CD14-positive monocyte (primary cell): ENCODE data around the gene ACBD6. TPM values are rescaled to one million over a fixed set of nuclear protein-coding genes. Genes with fewer than 3 reads are reported as not detected.
A peak's percentile ranks its signal among the peaks of the same experiment; 100 is the strongest.

Experiments used
- DNase-seq, 3 donors: peaks; one replicate each; pipeline ENCODE4 v3.0.0-alpha.2; 2011 to 2022
- H2AFZ ChIP-seq: 2 replicates; pipeline ENCODE4 v1.6.0; 2012; ENCODE audit warnings: mild to moderate bottlenecking, low read depth, low read length, inconsistent platforms; ENCODE audit not compliant: insufficient read depth, poor library complexity, severe bottlenecking
- H3K27ac ChIP-seq, 2 donors: 1 replicate in 1 of 2; 2 replicates in 1 of 2; pipeline ENCODE4 v1.5.1; 2012 to 2013; ENCODE audit warnings: low read length in 2 of 2, control low read depth in 1 of 2, inconsistent platforms in 1 of 2, low read depth in 1 of 2, mild to moderate bottlenecking in 1 of 2
- H3K27me3 ChIP-seq, 2 donors: one replicate each; pipeline versions ENCODE4 v1.6.0 to v1.6.1; 2011 to 2013; ENCODE audit warnings: low read length in 2 of 2; ENCODE audit not compliant: control insufficient read depth in 2 of 2, insufficient read depth in 2 of 2
- H3K36me3 ChIP-seq, 2 donors: replicated peaks in 1 of 2; 1 replicate in 1 of 2; 2 replicates in 1 of 2; pipeline versions ENCODE4 v1.5.1 to v1.6.1; 2012 to 2013; ENCODE audit warnings: low read length in 2 of 2, control low read depth in 1 of 2, inconsistent platforms in 1 of 2, mild to moderate bottlenecking in 1 of 2; ENCODE audit not compliant: insufficient read depth in 2 of 2, control insufficient read depth in 1 of 2
- H3K4me1 ChIP-seq, 2 donors: 1 replicate in 1 of 2; 2 replicates in 1 of 2; pipeline versions ENCODE4 v1.5.1 to v1.6.1; 2012 to 2013; ENCODE audit warnings: low read length in 2 of 2, control low read depth in 1 of 2, inconsistent platforms in 1 of 2, mild to moderate bottlenecking in 1 of 2, moderate library complexity in 1 of 2; ENCODE audit not compliant: insufficient read depth in 2 of 2, control insufficient read depth in 1 of 2
- H3K4me2 ChIP-seq: replicated peaks from 2 replicates; pipeline ENCODE3; 2012; ENCODE audit warnings: low read length, moderate library complexity, mild to moderate bottlenecking; ENCODE audit not compliant: poor library complexity, severe bottlenecking; ENCODE audit errors: extremely low read depth
- H3K4me3 ChIP-seq, 3 experiments: fragments of 200-600 bp in 1 of 3; sonication (generic) in 1 of 3; replicated peaks in 1 of 3; 1 replicate in 2 of 3; 2 replicates in 1 of 3; pipeline ENCODE4 v1.5.1; 2011 to 2013; ENCODE audit warnings: low read length in 3 of 3, mild to moderate bottlenecking in 3 of 3, control low read depth in 2 of 3, low read depth in 2 of 3, inconsistent platforms in 1 of 3, moderate library complexity in 1 of 3
- H3K79me2 ChIP-seq: 2 replicates; pipeline ENCODE4 v1.6.0; 2012; ENCODE audit warnings: mild to moderate bottlenecking, control low read depth, inconsistent platforms, low read length, moderate library complexity; ENCODE audit not compliant: insufficient read depth
- H3K9ac ChIP-seq: 2 replicates; pipeline ENCODE4 v1.6.0; 2017; ENCODE audit warnings: low read length, mild to moderate bottlenecking; ENCODE audit not compliant: insufficient read depth, poor library complexity, severe bottlenecking
- H3K9me3 ChIP-seq, 2 donors: replicated peaks in 1 of 2; 1 replicate in 1 of 2; 2 replicates in 1 of 2; pipeline versions ENCODE4 v1.5.1 to v1.6.1; 2012 to 2013; ENCODE audit warnings: low read length in 2 of 2, control low read depth in 1 of 2; ENCODE audit not compliant: control insufficient read depth in 1 of 2, insufficient read depth in 1 of 2
- H4K20me1 ChIP-seq: 2 replicates; pipeline ENCODE4 v1.6.0; 2012; ENCODE audit warnings: mild to moderate bottlenecking, low read length, control low read depth, moderate library complexity; ENCODE audit not compliant: insufficient read depth
- H3K27ac Mint-ChIP-seq, 7 donors: one replicate each; pipeline ENCODE4 v1.8.0; 2020; ENCODE audit warnings: mild to moderate bottlenecking in 7 of 7, mixed read lengths in 7 of 7, moderate library complexity in 6 of 7, inconsistent platforms in 2 of 7
- H3K27me3 Mint-ChIP-seq, 3 donors: one replicate each; pipeline ENCODE4 v1.8.0; 2021 to 2022; ENCODE audit warnings: low read depth in 3 of 3, mild to moderate bottlenecking in 3 of 3, mixed read lengths in 3 of 3, moderate library complexity in 3 of 3, inconsistent platforms in 1 of 3
- H3K36me3 Mint-ChIP-seq, 2 donors: one replicate each; pipeline ENCODE4 v1.8.0; 2020; ENCODE audit warnings: mixed read lengths in 2 of 2, inconsistent platforms in 1 of 2, mild to moderate bottlenecking in 1 of 2
- H3K4me1 Mint-ChIP-seq: one replicate; pipeline ENCODE4 v1.8.0; 2020; ENCODE audit warnings: mild to moderate bottlenecking, mixed read lengths
- H3K4me3 Mint-ChIP-seq, 2 donors: one replicate each; pipeline ENCODE4 v1.8.0; 2020; ENCODE audit warnings: mild to moderate bottlenecking in 2 of 2, mixed read lengths in 2 of 2, moderate library complexity in 1 of 2
- H3K9me3 Mint-ChIP-seq, 7 donors: one replicate each; pipeline ENCODE4 v1.8.0; 2020 to 2022; ENCODE audit warnings: mixed read lengths in 7 of 7, mild to moderate bottlenecking in 6 of 7, moderate library complexity in 6 of 7, inconsistent platforms in 2 of 7
- WGBS: methylation state at CpG from one replicate; pipeline ENCODE4 v1.1.5; 2013; ENCODE audit warnings: missing lambda C conversion rate; ENCODE audit not compliant: insufficient coverage; 5-methylcytosine and 5-hydroxymethylcytosine counted together
- intact Hi-C, 2 donors: fragments of 100-400 bp; cut with micrococcal nuclease; formaldehyde crosslinking; loops; one replicate each; pipeline versions ENCODE4 v1.15.0 to v1.15.1; 2023
- polyA plus RNA-seq, 3 donors: library from polyadenylated mRNA; depleted of rRNA in 1 of 3; unstranded in 2 of 3; stranded (reverse) in 1 of 3; fragments of 300-500 nt in 2 of 3; fragments of >200 nt in 1 of 3; fragmentation: Illumina TruSeq in 2 of 3; gene quantifications; 1 replicate in 2 of 3; 2 replicates in 1 of 3; pipeline ENCODE4 v1.2.3, GENCODE V29; 2012 to 2021
- TF ChIP-seq, protein P1 (sequence below): fragments of 200-600 bp; IDR thresholded peaks from one replicate; pipeline ENCODE4 v1.8.0; 2022; ENCODE audit warnings: antibody characterized with exemption, mild to moderate bottlenecking

ACBD6 gene
- polyA plus RNA-seq, 3 donors: 19.3 to 35.3 (median 19.7) TPM

- no peak overlapping the region for H3K4me3 Mint-ChIP-seq
- peaks cover 10 to 13% of the 10 kb centered on the region in 2 donors for H3K36me3 Mint-ChIP-seq
- peaks cover 0 to 1% (median 0%) of the 10 kb centered on the region in 3 donors for H3K27me3 Mint-ChIP-seq
- WGBS: 93% methylated on average over 3 of the region's 7 CpGs
- Histone ChIP-seq H3K9ac (no peak overlapping the region), H3K4me2 (no peak overlapping the region), H3K4me3 (no peak overlapping the region), H3K9me3 (peaks cover 0 to 1% of the 10 kb centered on the region in 2 donors), H3K27me3 (no peaks in the 10 kb centered on the region), H3K27ac (peak overlapping the region in 1 of 2 donors; percentile 22), H3K79me2 (peaks cover 18% of the 10 kb centered on the region), H2AFZ (no peak overlapping the region), H4K20me1 (no peaks in the 10 kb centered on the region), H3K4me1 (peaks cover 29 to 39% of the 10 kb centered on the region in 2 donors), H3K36me3 (no peaks in the 10 kb centered on the region)
- peaks cover 0 to 6% (median 3%) of the 10 kb centered on the region in 7 donors for H3K9me3 Mint-ChIP-seq
- intact Hi-C loops: no loop called here
- DNase-seq: no peak
- H3K4me1 Mint-ChIP-seq: peaks cover 31% of the 10 kb centered on the region
- TF ChIP-seq, protein P1, sequence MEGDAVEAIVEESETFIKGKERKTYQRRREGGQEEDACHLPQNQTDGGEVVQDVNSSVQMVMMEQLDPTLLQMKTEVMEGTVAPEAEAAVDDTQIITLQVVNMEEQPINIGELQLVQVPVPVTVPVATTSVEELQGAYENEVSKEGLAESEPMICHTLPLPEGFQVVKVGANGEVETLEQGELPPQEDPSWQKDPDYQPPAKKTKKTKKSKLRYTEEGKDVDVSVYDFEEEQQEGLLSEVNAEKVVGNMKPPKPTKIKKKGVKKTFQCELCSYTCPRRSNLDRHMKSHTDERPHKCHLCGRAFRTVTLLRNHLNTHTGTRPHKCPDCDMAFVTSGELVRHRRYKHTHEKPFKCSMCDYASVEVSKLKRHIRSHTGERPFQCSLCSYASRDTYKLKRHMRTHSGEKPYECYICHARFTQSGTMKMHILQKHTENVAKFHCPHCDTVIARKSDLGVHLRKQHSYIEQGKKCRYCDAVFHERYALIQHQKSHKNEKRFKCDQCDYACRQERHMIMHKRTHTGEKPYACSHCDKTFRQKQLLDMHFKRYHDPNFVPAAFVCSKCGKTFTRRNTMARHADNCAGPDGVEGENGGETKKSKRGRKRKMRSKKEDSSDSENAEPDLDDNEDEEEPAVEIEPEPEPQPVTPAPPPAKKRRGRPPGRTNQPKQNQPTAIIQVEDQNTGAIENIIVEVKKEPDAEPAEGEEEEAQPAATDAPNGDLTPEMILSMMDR: no peak
- H3K27ac Mint-ChIP-seq: peak overlapping the region in 1 of 7 donors; percentile 11
Measured at GRCh38 chr1:180392427-180393145, 109.8 kb downstream of the ACBD6 start.

- H3K9ac ChIP-seq: no peak overlapping the region
- H3K36me3 Mint-ChIP-seq: peaks cover 10 to 17% of the 10 kb centered on the region in 2 donors
- TF ChIP-seq, protein P1: no peak
Measured at GRCh38 chr1:180392020-180392419, 110.4 kb downstream of the ACBD6 start.

More at GRCh38 chr1:180392020-180392419, 110.4 kb downstream of the ACBD6 start:
- peak in 2 of 3 donors; percentile 40 to 59 for DNase-seq
- Mint-ChIP-seq H3K27me3 (peaks cover 0 to 1% (median 0%) of the 10 kb centered on the region in 3 donors), H3K4me3 (no peak overlapping the region), H3K27ac (peak overlapping the region in 3 of 7 donors; percentile 18 to 34 (median 25)), H3K4me1 (peaks cover 29% of the 10 kb centered on the region), H3K9me3 (peaks cover 0 to 8% (median 4%) of the 10 kb centered on the region in 7 donors)
- intact Hi-C loops: no loop called here
- peaks cover 0 to 6% of the 10 kb centered on the region in 2 donors for H3K9me3 ChIP-seq
- H3K27ac ChIP-seq: peak overlapping the region in 1 of 2 donors; percentile 45
- no peak overlapping the region for H2AFZ ChIP-seq
- H3K27me3 ChIP-seq: no peaks in the 10 kb centered on the region
- H4K20me1 ChIP-seq: no peaks in the 10 kb centered on the region
- no peaks in the 10 kb centered on the region for H3K36me3 ChIP-seq
- H3K4me3 ChIP-seq: no peak overlapping the region
- H3K4me1 ChIP-seq: peaks cover 25 to 34% of the 10 kb centered on the region in 2 donors
- H3K4me2 ChIP-seq: no peak overlapping the region
- H3K79me2 ChIP-seq: peaks cover 18% of the 10 kb centered on the region
